Mammary epithelial cell (primary cell): ENCODE data around the gene P2RX1.

Experiments used
- CTCF ChIP-seq, 2 donors: IDR thresholded peaks in 1 of 2; conservative IDR thresholded peaks in 1 of 2; 2 replicates each; pipeline ENCODE4 v1.5.1; 2011 to 2012; ENCODE audit warnings: inconsistent platforms in 2 of 2, low read length in 2 of 2, mild to moderate bottlenecking in 2 of 2, control low read depth in 1 of 2, low read depth in 1 of 2; ENCODE audit not compliant: insufficient read depth in 1 of 2; ENCODE audit errors: extremely low read depth in 1 of 2
- EZH2 ChIP-seq: IDR thresholded peaks from 2 replicates; pipeline ENCODE4 v1.6.1; 2012; ENCODE audit warnings: low read length, inconsistent platforms, borderline replicate concordance

GRCh38 chr17:3965118-3965800, 49.0 kb upstream of the P2RX1 start:
- no peak for TF ChIP-seq CTCF (conservative IDR thresholded peaks at IDR 0.05 in 1 of 2, IDR thresholded peaks at IDR 0.05 in 1 of 2; ENCODE audit: extremely low read depth in 1 of 2, insufficient read depth in 1 of 2, low read depth in 1 of 2, low read length in 2 of 2)
- no peak for TF ChIP-seq EZH2
